GM12874 (cell line): Measurements from ENCODE around the gene GPBP1.

Experiments
- TF ChIP-seq, protein P1 (sequence below): IDR thresholded peaks from 2 replicates; pipeline ENCODE4 v1.5.1; 2011; ENCODE audit warnings: low read depth, mild to moderate bottlenecking, control low read depth, low read length, moderate library complexity; ENCODE audit not compliant: insufficient read depth

GPBP1 gene

DNA sequence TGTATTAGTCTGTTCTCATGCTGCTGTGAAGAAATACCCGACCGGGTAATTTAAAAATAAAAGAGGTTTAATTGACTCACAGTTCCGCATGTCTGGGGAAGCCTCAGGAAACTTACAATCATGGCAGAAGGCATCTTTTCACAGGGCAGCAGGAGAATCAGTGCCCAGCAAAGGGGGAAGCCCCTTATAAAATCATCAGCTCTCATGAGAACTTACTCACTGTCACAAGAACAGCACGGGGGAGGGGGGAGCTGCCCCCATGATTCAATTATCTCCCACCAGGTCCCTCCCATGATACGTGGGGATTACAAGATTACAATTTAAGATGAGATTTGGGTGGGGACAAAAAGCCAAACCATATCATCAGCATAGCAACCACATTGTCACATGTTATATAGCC, 102.5 kb downstream of the GPBP1 start:
- TF ChIP-seq, protein P1, sequence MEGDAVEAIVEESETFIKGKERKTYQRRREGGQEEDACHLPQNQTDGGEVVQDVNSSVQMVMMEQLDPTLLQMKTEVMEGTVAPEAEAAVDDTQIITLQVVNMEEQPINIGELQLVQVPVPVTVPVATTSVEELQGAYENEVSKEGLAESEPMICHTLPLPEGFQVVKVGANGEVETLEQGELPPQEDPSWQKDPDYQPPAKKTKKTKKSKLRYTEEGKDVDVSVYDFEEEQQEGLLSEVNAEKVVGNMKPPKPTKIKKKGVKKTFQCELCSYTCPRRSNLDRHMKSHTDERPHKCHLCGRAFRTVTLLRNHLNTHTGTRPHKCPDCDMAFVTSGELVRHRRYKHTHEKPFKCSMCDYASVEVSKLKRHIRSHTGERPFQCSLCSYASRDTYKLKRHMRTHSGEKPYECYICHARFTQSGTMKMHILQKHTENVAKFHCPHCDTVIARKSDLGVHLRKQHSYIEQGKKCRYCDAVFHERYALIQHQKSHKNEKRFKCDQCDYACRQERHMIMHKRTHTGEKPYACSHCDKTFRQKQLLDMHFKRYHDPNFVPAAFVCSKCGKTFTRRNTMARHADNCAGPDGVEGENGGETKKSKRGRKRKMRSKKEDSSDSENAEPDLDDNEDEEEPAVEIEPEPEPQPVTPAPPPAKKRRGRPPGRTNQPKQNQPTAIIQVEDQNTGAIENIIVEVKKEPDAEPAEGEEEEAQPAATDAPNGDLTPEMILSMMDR: no peak

DNA sequence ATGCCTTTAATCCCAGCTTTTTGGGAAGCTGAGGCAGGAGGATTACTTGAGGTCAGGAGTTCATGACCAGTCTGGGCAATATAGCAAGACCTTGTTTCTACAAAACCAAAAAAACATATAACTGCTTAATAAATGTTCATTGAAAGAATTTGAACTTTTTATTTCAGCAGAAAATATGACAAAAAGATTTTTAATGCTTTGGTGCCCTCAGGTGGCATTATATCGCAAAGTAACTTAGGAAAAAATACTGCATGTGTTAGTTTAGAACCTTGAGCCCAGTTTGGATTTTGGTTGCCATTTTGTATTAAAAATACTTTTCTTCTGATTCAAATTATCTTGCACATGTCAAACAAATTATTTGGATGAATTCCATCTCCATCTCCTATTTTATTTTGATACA, 103.2 kb downstream of the GPBP1 start:
- TF ChIP-seq, protein P1: no peak

DNA sequence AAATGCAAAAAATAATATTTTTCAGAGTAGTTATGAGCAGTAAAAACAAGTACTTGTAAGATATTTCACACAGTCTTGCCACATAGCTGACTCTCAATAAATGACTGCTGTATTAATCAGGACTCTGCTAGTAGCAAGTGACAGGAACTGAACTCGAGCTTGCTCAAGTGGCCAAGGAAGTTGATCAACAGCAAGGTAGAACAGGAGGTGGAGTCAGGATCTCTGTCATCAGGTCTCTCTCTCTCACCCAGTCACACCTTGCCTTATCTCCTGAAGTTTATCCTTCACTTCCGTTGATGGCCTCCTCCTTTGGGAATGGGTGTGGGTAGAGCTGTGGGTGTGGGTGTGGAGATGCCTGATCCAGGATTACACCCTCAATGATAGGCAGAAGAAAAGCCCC, 107.0 kb downstream of the GPBP1 start:
- TF ChIP-seq, protein P1: no peak

DNA sequence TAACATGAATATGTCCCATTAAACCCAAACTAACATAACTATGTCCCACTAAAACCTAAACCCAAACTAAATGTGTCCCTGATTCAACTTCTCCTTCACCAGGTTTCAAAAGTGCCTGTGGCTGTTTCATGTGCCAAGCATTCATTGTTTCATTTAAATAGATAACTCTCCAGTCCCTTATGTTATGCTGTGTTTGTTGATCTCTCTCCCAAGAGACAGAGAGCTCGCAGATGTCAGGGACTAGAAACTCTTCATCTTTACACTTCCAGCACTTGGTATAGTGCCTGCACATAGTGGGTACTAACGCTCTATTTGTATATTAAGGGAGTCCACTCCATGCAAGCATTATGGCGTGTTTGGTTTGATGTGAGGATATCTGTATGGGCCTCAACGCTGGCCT, 118.0 kb downstream of the GPBP1 start:
- TF ChIP-seq, protein P1: no peak

DNA sequence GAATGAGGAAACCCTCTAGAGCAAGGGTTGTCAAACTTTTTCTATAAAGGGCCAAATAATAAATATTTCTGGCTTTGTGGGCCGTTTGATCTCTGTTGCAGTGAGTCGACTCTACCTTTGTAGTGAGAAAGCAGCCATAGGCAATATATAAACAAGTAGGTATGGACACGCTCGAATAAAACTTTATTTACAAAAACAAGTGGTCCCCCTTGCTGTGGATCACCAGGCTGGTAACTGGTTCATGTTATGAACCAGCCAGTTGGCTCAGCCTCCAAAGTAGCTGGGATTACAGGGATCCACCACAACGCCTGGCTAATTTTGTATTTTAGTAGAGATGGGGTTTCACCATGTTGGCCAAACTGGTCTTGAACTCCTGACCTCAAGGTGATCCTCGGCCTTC, 118.5 kb downstream of the GPBP1 start:
- TF ChIP-seq, protein P1: no peak

DNA sequence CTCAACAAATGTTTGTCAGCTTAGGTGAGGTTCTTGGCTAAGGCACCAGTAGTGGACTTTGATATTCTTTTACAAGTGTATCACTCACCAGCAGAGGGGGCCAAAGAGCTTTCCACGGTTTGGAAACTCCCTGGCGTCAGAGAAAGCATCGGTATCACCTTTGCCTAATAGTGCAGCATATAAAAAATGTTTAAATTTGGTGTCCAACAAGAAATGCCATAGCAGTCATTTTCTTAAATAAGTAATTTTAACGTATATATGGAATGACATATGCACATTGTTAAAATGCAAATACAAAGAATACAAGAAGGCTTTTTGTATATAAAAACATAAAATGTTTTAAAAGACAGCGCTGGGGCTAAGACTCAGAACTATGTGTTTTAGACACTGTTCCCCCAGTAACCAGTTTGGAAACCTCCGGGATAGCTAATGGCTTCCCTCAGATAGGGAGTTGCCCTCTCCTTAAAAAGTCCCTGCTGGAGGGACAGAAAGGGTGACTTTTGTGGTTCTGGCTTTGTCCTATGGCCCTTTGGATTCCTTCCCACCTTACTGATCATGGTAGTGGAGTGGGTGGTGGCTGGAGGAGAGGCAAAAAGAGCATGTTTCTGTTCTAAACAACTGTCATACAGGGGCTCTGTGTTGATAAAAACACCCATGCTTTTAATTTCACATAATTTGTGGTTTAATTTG, 124.6 kb downstream of the GPBP1 start:
- TF ChIP-seq, protein P1: peak; percentile 67

DNA sequence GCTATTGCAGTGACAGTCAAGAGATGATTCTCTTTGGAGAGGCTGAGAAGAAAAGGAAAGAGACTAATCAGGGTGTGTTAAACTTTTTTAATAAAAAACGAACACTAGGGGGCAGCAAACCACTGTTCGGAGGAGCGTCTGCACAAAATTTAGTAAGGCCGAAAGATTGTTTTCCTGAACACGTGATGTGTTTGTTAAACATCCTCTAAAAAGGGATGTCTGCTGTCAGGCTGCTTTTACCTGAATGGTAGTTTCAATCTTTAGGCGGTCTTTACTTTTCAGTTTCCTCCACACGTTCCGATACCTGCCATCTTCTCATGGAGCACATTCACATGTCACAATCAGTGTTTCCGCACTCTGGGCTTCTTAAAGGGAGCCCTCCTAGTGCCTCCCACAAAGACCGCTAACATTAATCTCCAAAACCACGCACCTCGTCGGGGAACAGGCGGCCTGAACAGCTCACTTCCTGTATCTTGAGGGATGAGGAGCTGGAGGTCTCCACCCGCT, 125.2 kb downstream of the GPBP1 start:
- TF ChIP-seq, protein P1: peak; percentile 39

DNA sequence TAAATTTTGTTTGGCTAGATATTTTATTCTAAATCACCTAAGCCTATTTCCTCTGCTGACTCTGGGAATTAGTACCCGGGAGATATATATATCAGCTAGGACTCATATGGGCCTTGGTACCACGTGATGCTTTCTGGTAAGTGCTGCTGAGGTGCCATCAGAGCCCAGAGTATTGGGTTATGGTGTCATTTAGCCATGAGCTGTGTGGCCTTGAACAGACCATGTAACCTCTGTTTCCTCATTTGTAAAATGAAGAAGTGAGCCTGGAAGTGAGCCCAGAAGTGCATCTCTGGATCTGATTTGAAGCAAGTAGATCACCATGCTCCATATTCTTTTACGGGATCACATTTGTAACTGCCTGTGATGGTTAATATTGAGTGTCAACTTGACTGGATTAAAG, 126.1 kb downstream of the GPBP1 start:
- TF ChIP-seq, protein P1: no peak
